HEK293 (cell line): ENCODE data around the gene ABHD13.

ENCODE experiments used
- GFI1B ChIP-seq: fragments of 450-650 bp; formaldehyde crosslinking; IDR thresholded peaks from 2 replicates; pipeline ENCODE4 v1.5.1; 2016; ENCODE audit warnings: missing biosample characterization, missing genetic modification characterization
- GLI4 ChIP-seq: fragments of 450-650 bp; formaldehyde crosslinking; IDR thresholded peaks from 2 replicates; pipeline ENCODE4 v1.5.1; 2016; ENCODE audit warnings: missing biosample characterization, missing genetic modification characterization
- SETDB1 ChIP-seq: IDR thresholded peaks from one replicate; pipeline ENCODE4 v1.6.1; 2017; ENCODE audit warnings: mild to moderate bottlenecking, low read length, moderate library complexity, mixed read lengths; ENCODE audit not compliant: insufficient read length
- YY1 ChIP-seq: fragments of 450-650 bp; formaldehyde crosslinking; IDR thresholded peaks from 2 replicates; pipeline ENCODE4 v1.5.1; 2018; ENCODE audit warnings: missing biosample characterization, missing genetic modification characterization
- ZBTB20 ChIP-seq: fragments of 450-650 bp; formaldehyde crosslinking; IDR thresholded peaks from 2 replicates; pipeline ENCODE4 v1.5.1; 2016; ENCODE audit warnings: missing biosample characterization, missing genetic modification characterization
- ZBTB7A ChIP-seq: fragments of 450-650 bp; formaldehyde crosslinking; IDR thresholded peaks from 2 replicates; pipeline ENCODE4 v1.5.1; 2016; ENCODE audit warnings: low read depth, missing biosample characterization, missing genetic modification characterization
- ZNF114 ChIP-seq: fragments of 450-650 bp; formaldehyde crosslinking; IDR thresholded peaks from 2 replicates; pipeline ENCODE4 v1.5.0; 2017; ENCODE audit warnings: missing biosample characterization, missing genetic modification characterization
- ZNF202 ChIP-seq: fragments of 450-650 bp; formaldehyde crosslinking; IDR thresholded peaks from 2 replicates; pipeline ENCODE4 v1.5.1; 2016; ENCODE audit warnings: missing biosample characterization, missing genetic modification characterization, borderline replicate concordance
- ZNF274 ChIP-seq, 2 experiments: fragments of 200-500 bp in 1 of 2; fragments of 450-650 bp in 1 of 2; sonication (Bioruptor generic) in 1 of 2; formaldehyde crosslinking in 1 of 2; IDR thresholded peaks; 2 replicates each; pipeline versions ENCODE4 v1.5.1 to v1.6.1; 2014 to 2016; ENCODE audit warnings: borderline replicate concordance in 1 of 2, inconsistent platforms in 1 of 2, low read length in 1 of 2, missing biosample characterization in 1 of 2, missing genetic modification characterization in 1 of 2
- ZNF37A ChIP-seq: fragments of 450-650 bp; IDR thresholded peaks from 2 replicates; pipeline ENCODE4 v1.5.1; 2018; ENCODE audit warnings: missing biosample characterization, missing genetic modification characterization
- TF ChIP-seq, protein P1 (sequence below): fragments of 450-650 bp; formaldehyde crosslinking; IDR thresholded peaks from 2 replicates; pipeline ENCODE4 v1.5.1; 2016; ENCODE audit warnings: missing biosample characterization, missing genetic modification characterization
- TF ChIP-seq, protein P2 (sequence below): fragments of 450-650 bp; formaldehyde crosslinking; IDR thresholded peaks from 2 replicates; pipeline ENCODE4 v1.5.0; 2017; ENCODE audit warnings: missing biosample characterization, missing genetic modification characterization, borderline replicate concordance
- TF ChIP-seq, protein P3 (sequence below): fragments of 450-650 bp; formaldehyde crosslinking; IDR thresholded peaks from 2 replicates; pipeline ENCODE4 v1.5.1; 2016; ENCODE audit warnings: missing biosample characterization, missing genetic modification characterization
- TF ChIP-seq, protein P4 (sequence below): fragments of 450-650 bp; formaldehyde crosslinking; IDR thresholded peaks from 2 replicates; pipeline ENCODE4 v1.5.1; 2016; ENCODE audit warnings: missing biosample characterization, missing genetic modification characterization, low read depth

DNA sequence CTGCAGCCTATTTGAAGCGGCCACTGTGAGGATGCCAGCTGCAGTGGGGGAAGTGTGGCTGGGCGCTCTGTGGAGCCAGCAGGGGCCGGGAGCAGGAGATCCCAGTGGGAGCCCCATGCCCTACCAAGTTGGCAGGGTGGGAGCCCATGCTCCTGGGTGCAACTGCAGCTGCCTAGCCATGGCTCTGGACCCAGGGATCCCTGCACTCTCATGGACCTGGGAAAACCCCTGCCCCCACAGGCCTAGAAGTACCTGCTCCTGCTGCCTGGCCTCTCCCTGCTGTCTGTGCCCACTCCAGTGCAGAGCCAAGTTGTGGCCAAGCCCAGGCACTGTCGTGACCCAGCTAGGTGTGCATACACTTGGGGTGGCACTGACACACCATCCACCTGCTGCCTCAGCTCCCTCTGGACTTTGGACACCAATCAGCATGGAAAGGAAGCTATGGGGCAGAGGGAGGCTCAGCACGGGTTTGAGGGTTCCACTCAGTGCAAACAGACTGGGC lies 23.7 kb upstream of the ABHD13 start:
- TF ChIP-seq, protein P1, sequence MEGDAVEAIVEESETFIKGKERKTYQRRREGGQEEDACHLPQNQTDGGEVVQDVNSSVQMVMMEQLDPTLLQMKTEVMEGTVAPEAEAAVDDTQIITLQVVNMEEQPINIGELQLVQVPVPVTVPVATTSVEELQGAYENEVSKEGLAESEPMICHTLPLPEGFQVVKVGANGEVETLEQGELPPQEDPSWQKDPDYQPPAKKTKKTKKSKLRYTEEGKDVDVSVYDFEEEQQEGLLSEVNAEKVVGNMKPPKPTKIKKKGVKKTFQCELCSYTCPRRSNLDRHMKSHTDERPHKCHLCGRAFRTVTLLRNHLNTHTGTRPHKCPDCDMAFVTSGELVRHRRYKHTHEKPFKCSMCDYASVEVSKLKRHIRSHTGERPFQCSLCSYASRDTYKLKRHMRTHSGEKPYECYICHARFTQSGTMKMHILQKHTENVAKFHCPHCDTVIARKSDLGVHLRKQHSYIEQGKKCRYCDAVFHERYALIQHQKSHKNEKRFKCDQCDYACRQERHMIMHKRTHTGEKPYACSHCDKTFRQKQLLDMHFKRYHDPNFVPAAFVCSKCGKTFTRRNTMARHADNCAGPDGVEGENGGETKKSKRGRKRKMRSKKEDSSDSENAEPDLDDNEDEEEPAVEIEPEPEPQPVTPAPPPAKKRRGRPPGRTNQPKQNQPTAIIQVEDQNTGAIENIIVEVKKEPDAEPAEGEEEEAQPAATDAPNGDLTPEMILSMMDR (tag by site-specific recombination) = no peak
- TF ChIP-seq ZNF37A (no peak), GFI1B (tag by site-specific recombination) (no peak), YY1 (no peak), ZBTB7A (tag by site-specific recombination) (no peak), SETDB1 (no peak), ZNF202 (tag by site-specific recombination) (no peak), ZNF114 (no peak), ZBTB20 (no peak), ZNF274 (IDR thresholded peaks at IDR 0.05; ENCODE audit: low read length) (no peak), ZNF274 (tag by site-specific recombination; IDR thresholded peaks at IDR 0.05; ENCODE audit: borderline replicate concordance) (no peak), GLI4 (tag by site-specific recombination) (no peak)
- TF ChIP-seq, protein P2, sequence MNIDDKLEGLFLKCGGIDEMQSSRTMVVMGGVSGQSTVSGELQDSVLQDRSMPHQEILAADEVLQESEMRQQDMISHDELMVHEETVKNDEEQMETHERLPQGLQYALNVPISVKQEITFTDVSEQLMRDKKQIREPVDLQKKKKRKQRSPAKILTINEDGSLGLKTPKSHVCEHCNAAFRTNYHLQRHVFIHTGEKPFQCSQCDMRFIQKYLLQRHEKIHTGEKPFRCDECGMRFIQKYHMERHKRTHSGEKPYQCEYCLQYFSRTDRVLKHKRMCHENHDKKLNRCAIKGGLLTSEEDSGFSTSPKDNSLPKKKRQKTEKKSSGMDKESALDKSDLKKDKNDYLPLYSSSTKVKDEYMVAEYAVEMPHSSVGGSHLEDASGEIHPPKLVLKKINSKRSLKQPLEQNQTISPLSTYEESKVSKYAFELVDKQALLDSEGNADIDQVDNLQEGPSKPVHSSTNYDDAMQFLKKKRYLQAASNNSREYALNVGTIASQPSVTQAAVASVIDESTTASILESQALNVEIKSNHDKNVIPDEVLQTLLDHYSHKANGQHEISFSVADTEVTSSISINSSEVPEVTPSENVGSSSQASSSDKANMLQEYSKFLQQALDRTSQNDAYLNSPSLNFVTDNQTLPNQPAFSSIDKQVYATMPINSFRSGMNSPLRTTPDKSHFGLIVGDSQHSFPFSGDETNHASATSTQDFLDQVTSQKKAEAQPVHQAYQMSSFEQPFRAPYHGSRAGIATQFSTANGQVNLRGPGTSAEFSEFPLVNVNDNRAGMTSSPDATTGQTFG (tag by site-specific recombination) = no peak
- TF ChIP-seq, protein P3, sequence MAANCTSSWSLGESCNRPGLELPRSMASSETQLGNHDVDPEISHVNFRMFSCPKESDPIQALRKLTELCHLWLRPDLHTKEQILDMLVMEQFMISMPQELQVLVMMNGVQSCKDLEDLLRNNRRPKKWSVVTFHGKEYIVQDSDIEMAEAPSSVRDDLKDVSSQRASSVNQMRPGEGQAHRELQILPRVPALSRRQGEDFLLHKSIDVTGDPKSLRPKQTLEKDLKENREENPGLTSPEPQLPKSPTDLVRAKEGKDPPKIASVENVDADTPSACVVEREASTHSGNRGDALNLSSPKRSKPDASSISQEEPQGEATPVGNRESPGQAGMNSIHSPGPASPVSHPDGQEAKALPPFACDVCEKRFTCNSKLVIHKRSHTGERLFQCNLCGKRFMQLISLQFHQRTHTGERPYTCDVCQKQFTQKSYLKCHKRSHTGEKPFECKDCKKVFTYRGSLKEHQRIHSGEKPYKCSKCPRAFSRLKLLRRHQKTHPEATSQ (tag by site-specific recombination) = no peak
- TF ChIP-seq, protein P4, sequence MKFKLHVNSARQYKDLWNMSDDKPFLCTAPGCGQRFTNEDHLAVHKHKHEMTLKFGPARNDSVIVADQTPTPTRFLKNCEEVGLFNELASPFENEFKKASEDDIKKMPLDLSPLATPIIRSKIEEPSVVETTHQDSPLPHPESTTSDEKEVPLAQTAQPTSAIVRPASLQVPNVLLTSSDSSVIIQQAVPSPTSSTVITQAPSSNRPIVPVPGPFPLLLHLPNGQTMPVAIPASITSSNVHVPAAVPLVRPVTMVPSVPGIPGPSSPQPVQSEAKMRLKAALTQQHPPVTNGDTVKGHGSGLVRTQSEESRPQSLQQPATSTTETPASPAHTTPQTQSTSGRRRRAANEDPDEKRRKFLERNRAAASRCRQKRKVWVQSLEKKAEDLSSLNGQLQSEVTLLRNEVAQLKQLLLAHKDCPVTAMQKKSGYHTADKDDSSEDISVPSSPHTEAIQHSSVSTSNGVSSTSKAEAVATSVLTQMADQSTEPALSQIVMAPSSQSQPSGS (tag by site-specific recombination) = no peak
